Measurements from ENCODE around the gene TMEM131L. TPM values are rescaled to one million over a fixed set of nuclear protein-coding genes. Genes with fewer than 3 reads are reported as not detected.
"Not testable (repeated sequence)": the region's sequence is repeated elsewhere in the genome, so short reads cannot be mapped to it uniquely, and the experiment has no call there.

Gene TMEM131L
- total RNA-seq, 1 donor: 143 TPM

DNA sequence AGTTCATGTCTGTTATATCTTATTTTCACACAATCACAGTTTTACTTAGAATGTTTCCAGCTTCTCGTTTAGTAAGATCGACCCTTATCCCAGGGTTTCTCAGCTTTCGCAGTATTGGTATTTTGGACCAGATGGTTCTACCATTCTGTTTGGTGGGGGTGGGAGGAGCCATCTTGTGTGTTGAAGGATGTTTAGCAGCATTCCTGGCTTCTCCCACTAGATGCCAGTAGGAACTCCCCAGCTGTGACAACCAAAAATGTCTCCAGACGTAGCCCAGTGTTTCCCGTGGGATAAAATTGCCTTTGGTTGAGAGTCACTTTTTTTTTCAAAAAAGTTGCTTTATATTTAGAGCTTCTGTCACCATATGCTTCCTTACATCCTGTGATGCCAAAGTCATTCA lies 127.0 kb downstream of the TMEM131L start:
- Histone ChIP-seq H3K4me1 (ENCODE audit: insufficient read depth, low read length) (no peaks in the 10 kb centered on the region), H3K4me3 (ENCODE audit: low read length) (no peak overlapping the region), H3K9me3 (ENCODE audit: low read depth, low read length) (no peaks in the 10 kb centered on the region), H3K27me3 (ENCODE audit: insufficient read depth, low read length) (no peaks in the 10 kb centered on the region)

GRCh38 chr4:153594210-153594609 lies 128.1 kb downstream of the TMEM131L start:
- Histone ChIP-seq H3K4me3 (ENCODE audit: low read length) (no peak overlapping the region), H3K9me3 (ENCODE audit: low read depth, low read length) (no peaks in the 10 kb centered on the region), H3K4me1 (ENCODE audit: insufficient read depth, low read length) (no peaks in the 10 kb centered on the region), H3K27me3 (ENCODE audit: insufficient read depth, low read length) (no peaks in the 10 kb centered on the region)

- Histone ChIP-seq H3K4me3 (ENCODE audit: low read length) (no peak overlapping the region), H3K9me3 (ENCODE audit: low read depth, low read length) (no peaks in the 10 kb centered on the region), H3K4me1 (ENCODE audit: insufficient read depth, low read length) (no peaks in the 10 kb centered on the region), H3K27me3 (ENCODE audit: insufficient read depth, low read length) (no peaks in the 10 kb centered on the region)
Observed at GRCh38 chr4:153595894-153596601, 129.9 kb downstream of the TMEM131L start.

DNA sequence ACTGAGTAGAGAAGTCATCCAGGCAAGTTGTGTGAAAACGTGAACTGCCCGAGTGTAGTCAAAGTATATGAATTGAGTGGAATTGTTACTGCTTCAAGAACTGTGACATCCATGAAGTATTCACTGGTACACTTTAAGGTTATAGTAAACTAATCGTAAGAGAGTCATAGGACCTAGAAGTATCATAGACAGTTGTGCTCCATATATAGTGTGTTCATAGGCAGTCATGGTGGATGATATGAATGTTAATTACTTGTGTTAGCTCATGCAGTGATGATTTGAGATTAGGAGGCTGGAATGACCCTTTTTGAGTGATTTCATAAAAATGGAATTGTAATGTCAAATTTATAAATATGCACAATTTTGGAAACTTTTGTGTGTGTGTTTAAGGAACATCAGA lies 136.6 kb downstream of the TMEM131L start:
- no peaks in the 10 kb centered on the region for H3K4me1 ChIP-seq (ENCODE audit: insufficient read depth, low read length)
- no peak overlapping the region for H3K4me3 ChIP-seq (ENCODE audit: low read length)
- H3K27me3 ChIP-seq (ENCODE audit: insufficient read depth, low read length): no peaks in the 10 kb centered on the region

GRCh38 chr4:153603258-153603657 lies 137.1 kb downstream of the TMEM131L start:
- Histone ChIP-seq H3K4me1 (ENCODE audit: insufficient read depth, low read length) (no peaks in the 10 kb centered on the region), H3K27me3 (ENCODE audit: insufficient read depth, low read length) (no peaks in the 10 kb centered on the region), H3K4me3 (ENCODE audit: low read length) (no peak overlapping the region), H3K9me3 (ENCODE audit: low read depth, low read length) (no peaks in the 10 kb centered on the region)

More for the DNA sequence above, 136.6 kb downstream of the TMEM131L start:
- H3K9me3 ChIP-seq (ENCODE audit: low read depth, low read length): no peaks in the 10 kb centered on the region

DNA sequence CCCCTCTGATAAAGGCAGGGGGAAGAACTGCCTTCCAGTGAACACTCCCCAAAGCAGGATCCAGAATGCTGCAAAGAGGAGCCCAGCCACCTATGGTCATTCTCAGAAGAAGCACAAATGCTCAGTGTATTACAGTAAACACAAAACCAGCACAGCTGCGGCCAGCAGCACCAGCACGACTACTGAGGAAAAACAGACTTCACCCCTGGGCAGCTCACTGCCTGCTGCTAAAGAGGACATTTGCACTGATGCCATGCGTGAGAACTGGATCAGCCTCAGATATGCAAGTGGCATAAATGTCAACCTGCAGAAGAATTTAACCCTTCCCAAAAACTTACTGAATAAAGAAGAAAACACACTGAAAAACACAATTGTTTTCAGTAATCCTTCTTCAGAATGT lies 137.7 kb downstream of the TMEM131L start:
- Histone ChIP-seq H3K27me3 (ENCODE audit: insufficient read depth, low read length) (no peaks in the 10 kb centered on the region), H3K4me3 (ENCODE audit: low read length) (no peak overlapping the region), H3K9me3 (ENCODE audit: low read depth, low read length) (no peaks in the 10 kb centered on the region), H3K4me1 (ENCODE audit: insufficient read depth, low read length) (no peaks in the 10 kb centered on the region)

DNA sequence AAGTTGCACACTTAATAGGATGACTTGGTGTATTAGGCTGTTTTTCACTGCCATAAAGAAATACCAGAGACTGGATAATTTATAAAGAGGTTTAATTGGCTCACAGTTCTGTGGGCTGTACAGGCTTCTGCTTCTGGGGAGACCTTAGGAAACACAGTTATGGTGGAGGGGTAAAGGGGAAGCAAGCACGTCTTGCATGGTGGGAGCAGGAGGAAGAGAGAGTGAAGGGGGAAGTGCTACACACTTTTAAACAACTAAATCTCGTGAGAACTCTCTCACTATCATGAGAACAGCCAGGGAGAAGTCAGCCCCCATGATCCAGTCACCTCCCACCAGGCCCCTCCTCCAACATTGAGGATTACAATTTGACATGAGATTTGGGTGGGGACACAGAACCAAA lies 142.9 kb downstream of the TMEM131L start:
- not testable (repeated sequence) for H3K4me1 ChIP-seq (ENCODE audit: insufficient read depth, low read length); H3K9me3 ChIP-seq (ENCODE audit: low read depth, low read length); H3K27me3 ChIP-seq (ENCODE audit: insufficient read depth, low read length); H3K4me3 ChIP-seq (ENCODE audit: low read length)

DNA sequence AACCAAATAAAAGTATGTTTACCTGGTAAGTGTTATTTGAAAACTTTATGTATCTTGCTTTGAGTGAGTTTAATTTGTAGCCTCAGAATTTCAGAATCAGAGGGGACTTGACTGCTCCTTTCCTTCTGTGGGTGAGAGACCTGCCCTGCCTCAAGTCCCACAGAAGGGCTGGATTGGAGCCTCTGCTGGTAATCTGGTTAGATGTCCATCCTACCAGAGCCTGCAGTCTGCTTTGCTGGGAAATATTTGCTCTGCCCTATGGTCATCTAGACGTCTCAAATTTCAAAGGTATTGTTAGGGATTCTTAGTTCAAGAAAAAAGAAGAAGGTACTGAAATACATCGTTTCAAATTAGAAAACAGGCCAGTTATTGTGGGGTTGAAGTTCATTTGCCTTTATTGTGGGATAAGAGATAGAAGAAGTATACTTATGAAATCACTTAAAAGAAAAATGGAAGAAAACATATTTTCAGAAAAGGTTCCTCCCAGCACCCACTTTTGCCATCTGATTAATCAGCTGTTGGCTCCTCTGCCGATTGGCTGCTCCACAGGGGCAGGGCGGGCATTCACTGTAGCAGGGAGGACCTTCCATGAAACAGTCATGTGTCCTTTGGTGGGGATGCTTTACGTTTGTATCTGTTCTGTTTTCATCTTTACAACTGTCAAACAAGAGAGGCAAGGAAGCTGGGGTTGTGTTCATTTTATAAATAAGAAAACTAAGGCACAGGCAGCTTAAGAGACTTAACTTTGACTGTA lies 144.6 kb downstream of the TMEM131L start:
- Histone ChIP-seq H3K27me3 (ENCODE audit: insufficient read depth, low read length) (no peaks in the 10 kb centered on the region), H3K9me3 (ENCODE audit: low read depth, low read length) (no peaks in the 10 kb centered on the region)

DNA sequence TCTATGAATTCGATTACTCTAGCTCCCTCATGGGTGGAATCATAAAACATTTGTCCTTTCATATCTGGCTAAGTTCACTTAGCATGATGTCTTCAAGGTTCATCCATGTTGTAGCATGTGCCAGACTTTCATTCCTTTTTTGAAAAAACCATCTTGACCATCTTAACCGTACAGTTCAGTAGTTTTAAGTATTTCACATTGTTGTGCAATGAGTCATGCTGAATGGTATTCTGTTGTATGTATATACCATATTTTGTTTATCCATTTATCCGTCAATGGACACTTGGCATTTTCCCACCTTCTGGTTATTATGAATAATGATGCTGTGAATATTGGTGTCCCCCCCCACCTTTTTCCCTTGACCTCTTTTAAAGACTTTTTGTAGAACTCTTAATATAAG lies 145.5 kb downstream of the TMEM131L start:
- no peaks in the 10 kb centered on the region for H3K9me3 ChIP-seq (ENCODE audit: low read depth, low read length)
- H3K27me3 ChIP-seq (ENCODE audit: insufficient read depth, low read length): no peaks in the 10 kb centered on the region
- H3K4me1 ChIP-seq (ENCODE audit: insufficient read depth, low read length): peaks cover 3% of the 10 kb centered on the region
- H3K4me3 ChIP-seq (ENCODE audit: low read length): no peak overlapping the region

More for the DNA sequence above, 144.6 kb downstream of the TMEM131L start:
- no peak overlapping the region for H3K4me3 ChIP-seq (ENCODE audit: low read length)
- H3K4me1 ChIP-seq (ENCODE audit: insufficient read depth, low read length): peaks cover 3% of the 10 kb centered on the region

- Histone ChIP-seq H3K4me3 (ENCODE audit: low read length) (no peak overlapping the region), H3K4me1 (ENCODE audit: insufficient read depth, low read length) (peaks cover 3% of the 10 kb centered on the region), H3K27me3 (ENCODE audit: insufficient read depth, low read length) (no peaks in the 10 kb centered on the region), H3K9me3 (ENCODE audit: low read depth, low read length) (no peaks in the 10 kb centered on the region)
Observed at GRCh38 chr4:153612878-153613277, 146.7 kb downstream of the TMEM131L start.

- Histone ChIP-seq H3K27me3 (ENCODE audit: insufficient read depth, low read length) (no peaks in the 10 kb centered on the region), H3K9me3 (ENCODE audit: low read depth, low read length) (no peaks in the 10 kb centered on the region), H3K4me3 (ENCODE audit: low read length) (no peak overlapping the region), H3K4me1 (ENCODE audit: insufficient read depth, low read length) (peaks cover 3% of the 10 kb centered on the region)
Observed at GRCh38 chr4:153616006-153616555, 149.9 kb downstream of the TMEM131L start.

DNA sequence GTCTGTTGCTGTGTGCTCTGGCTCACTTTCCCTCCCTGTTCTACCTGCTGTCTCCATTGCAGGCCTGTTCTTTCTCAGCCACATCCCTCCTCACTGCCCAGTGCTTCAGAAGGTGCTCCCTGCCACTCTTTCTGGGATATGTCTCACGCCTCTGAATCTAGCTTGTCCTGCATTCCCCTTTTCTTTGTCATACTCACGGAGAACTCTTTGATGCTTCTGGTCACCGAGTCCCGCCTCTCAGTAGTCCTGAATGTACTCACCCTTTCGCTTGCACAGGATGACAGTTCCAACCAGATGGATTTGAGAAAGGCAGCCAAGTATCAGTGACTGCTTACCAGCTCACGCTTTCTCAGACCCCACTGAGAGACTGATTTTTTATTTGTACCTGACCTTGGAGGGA lies 152.7 kb downstream of the TMEM131L start:
- Histone ChIP-seq H3K9me3 (ENCODE audit: low read depth, low read length) (no peaks in the 10 kb centered on the region), H3K4me3 (ENCODE audit: low read length) (no peak overlapping the region), H3K27me3 (ENCODE audit: insufficient read depth, low read length) (no peaks in the 10 kb centered on the region), H3K4me1 (ENCODE audit: insufficient read depth, low read length) (peaks cover 14% of the 10 kb centered on the region)

- no peaks in the 10 kb centered on the region for H3K9me3 ChIP-seq (ENCODE audit: low read depth, low read length)
- no peak overlapping the region for H3K4me3 ChIP-seq (ENCODE audit: low read length)
- H3K4me1 ChIP-seq (ENCODE audit: insufficient read depth, low read length): peaks cover 14% of the 10 kb centered on the region
- H3K27me3 ChIP-seq (ENCODE audit: insufficient read depth, low read length): no peaks in the 10 kb centered on the region
Observed at GRCh38 chr4:153619811-153620210, 153.7 kb downstream of the TMEM131L start.

DNA sequence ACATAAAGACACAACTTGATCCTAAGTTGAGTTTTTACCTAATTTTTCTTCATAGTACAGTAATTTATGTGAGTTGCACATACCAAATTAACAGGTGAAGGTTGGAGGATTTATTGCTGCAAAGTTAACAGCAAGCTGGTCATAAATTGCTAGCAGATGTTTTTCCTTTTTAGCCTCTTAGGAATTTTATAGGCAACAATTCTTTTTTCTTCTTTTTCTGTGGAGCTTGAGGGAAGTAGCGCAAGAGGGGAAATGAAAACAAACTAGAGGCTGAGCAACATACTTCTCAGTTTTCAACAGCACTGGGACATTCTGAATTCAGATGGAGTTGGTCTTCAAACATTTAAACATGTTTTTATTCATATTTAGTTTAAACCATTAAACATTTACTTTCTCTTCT lies 154.2 kb downstream of the TMEM131L start:
- Histone ChIP-seq H3K27me3 (ENCODE audit: insufficient read depth, low read length) (no peaks in the 10 kb centered on the region), H3K9me3 (ENCODE audit: low read depth, low read length) (no peaks in the 10 kb centered on the region), H3K4me3 (ENCODE audit: low read length) (no peak overlapping the region), H3K4me1 (ENCODE audit: insufficient read depth, low read length) (peaks cover 14% of the 10 kb centered on the region)

DNA sequence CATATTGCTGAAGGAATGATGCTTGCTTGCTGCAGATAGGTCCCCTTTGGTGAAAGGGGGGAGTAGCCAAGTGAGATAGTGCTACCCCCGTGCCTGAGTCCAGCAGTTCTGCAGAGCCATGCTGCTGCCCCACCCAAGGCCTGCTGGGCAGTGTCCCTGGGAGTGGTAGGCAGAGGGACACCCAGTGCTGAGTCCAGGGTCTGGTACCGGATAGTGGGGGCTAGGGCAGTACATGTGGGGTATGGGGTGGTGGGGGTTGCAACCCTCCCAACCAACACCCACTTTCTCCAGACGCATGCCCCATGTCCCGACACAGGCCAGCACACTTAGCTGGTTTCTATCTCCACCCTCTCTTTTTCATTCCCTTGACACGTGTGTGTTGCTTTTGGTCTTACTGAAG lies 155.9 kb downstream of the TMEM131L start:
- peaks cover 11% of the 10 kb centered on the region for H3K4me1 ChIP-seq (ENCODE audit: insufficient read depth, low read length)
- no peaks in the 10 kb centered on the region for H3K9me3 ChIP-seq (ENCODE audit: low read depth, low read length)
- H3K4me3 ChIP-seq (ENCODE audit: low read length): no peak overlapping the region
- no peaks in the 10 kb centered on the region for H3K27me3 ChIP-seq (ENCODE audit: insufficient read depth, low read length)
